Esophagus muscularis mucosa (tissue), 4 donors: ENCODE measurements around the gene HAGHL. TPM values are rescaled to one million over a fixed set of nuclear protein-coding genes. Genes with fewer than 3 reads are reported as not detected.
"Not testable (repeated sequence)": the region's sequence is repeated elsewhere in the genome, so short reads cannot be mapped to it uniquely, and the experiment has no call there.

Source experiments
- DNase-seq: peaks from one replicate; pipeline ENCODE4 v3.0.0-alpha.2; 2017; ENCODE audit errors: extremely low spot score
- H3K27ac ChIP-seq, 4 donors: fragments of 200-600 bp; sonication (generic); replicated peaks in 1 of 4; 1 replicate in 3 of 4; 2 replicates in 1 of 4; pipeline ENCODE4 v1.5.1; 2016 to 2019; ENCODE audit warnings: mild to moderate bottlenecking in 1 of 4
- H3K27me3 ChIP-seq, 4 donors: fragments of 200-600 bp; sonication (generic); one replicate each; pipeline versions ENCODE4 v1.5.1 to v1.6.0; 2016 to 2019
- H3K36me3 ChIP-seq, 4 donors: fragments of 200-600 bp; sonication (generic); one replicate each; pipeline ENCODE4 v1.5.1; 2016 to 2019
- H3K4me1 ChIP-seq, 4 donors: fragments of 200-600 bp; sonication (generic); one replicate each; pipeline ENCODE4 v1.5.1; 2016 to 2019
- H3K4me3 ChIP-seq, 4 donors: fragments of 200-600 bp; sonication (generic); 1 replicate in 2 of 4; 2 replicates in 2 of 4; pipeline ENCODE4 v1.5.1; 2016 to 2019; ENCODE audit warnings: mild to moderate bottlenecking in 4 of 4, moderate library complexity in 1 of 4
- H3K9me3 ChIP-seq, 4 donors: fragments of 200-600 bp; sonication (generic); 1 replicate in 3 of 4; 2 replicates in 1 of 4; pipeline ENCODE4 v1.5.1; 2016 to 2019
- CTCF ChIP-seq, 3 experiments: fragments of 200-600 bp in 2 of 3; fragments of 450-650 bp in 1 of 3; sonication (generic) in 2 of 3; IDR thresholded peaks; one replicate each; pipeline ENCODE4 v1.5.1; 2017 to 2019; ENCODE audit warnings: antibody characterized with exemption in 3 of 3, mild to moderate bottlenecking in 2 of 3, moderate library complexity in 1 of 3
- EP300 ChIP-seq: sonication (generic); formaldehyde crosslinking; IDR thresholded peaks from one replicate; pipeline ENCODE4 v1.6.1; 2017; ENCODE audit warnings: antibody characterized with exemption
- POLR2A ChIP-seq: fragments of 450-650 bp; IDR thresholded peaks from one replicate; pipeline ENCODE4 v1.6.1; 2017; ENCODE audit warnings: antibody characterized with exemption, moderate library complexity, mild to moderate bottlenecking, low read depth
- POLR2AphosphoS5 ChIP-seq, 2 donors: sonication (generic); formaldehyde crosslinking; IDR thresholded peaks; one replicate each; pipeline ENCODE4 v1.6.1; 2017; ENCODE audit warnings: antibody characterized with exemption in 2 of 2
- WGBS: methylation state at CpG from one replicate; pipeline ENCODE4 v1.1.5; 2018; 5-methylcytosine and 5-hydroxymethylcytosine counted together
- intact Hi-C: fragments of 100-400 bp; cut with DNase I; formaldehyde crosslinking; loops from one replicate; pipeline ENCODE4 v1.15.1; 2023
- total RNA-seq, 4 donors: library from RNA; depleted of rRNA; stranded (reverse); fragments of >200 nt; gene quantifications; one replicate each; pipeline versions ENCODE4 v1.1.0 to v1.2.1, GENCODE V29; 2016

The HAGHL gene
- total RNA-seq, 4 donors from 2014 or later = 1.7 to 5.6 (median 4.5) TPM

- Histone ChIP-seq H3K4me1 (no peaks in the 10 kb centered on the region), H3K9me3 (no peaks in the 10 kb centered on the region), H3K4me3 (no peak overlapping the region), H3K36me3 (no peaks in the 10 kb centered on the region), H3K27ac (no peak overlapping the region), H3K27me3 (peaks cover 0 to 21% (median 0%) of the 10 kb centered on the region in 4 donors)
- intact Hi-C loops = no loop called here
- WGBS = 50% methylated on average over 8 of the region's 9 CpGs
- DNase-seq = no peak
- TF ChIP-seq EP300 = no peak
- TF ChIP-seq CTCF (IDR thresholded peaks at IDR 0.05) = no peak
- TF ChIP-seq POLR2AphosphoS5 (IDR thresholded peaks at IDR 0.05) = no peak
- no peak for TF ChIP-seq POLR2A
Observed at GRCh38 chr16:750485-750884, 23.6 kb downstream of the HAGHL start.

DNA sequence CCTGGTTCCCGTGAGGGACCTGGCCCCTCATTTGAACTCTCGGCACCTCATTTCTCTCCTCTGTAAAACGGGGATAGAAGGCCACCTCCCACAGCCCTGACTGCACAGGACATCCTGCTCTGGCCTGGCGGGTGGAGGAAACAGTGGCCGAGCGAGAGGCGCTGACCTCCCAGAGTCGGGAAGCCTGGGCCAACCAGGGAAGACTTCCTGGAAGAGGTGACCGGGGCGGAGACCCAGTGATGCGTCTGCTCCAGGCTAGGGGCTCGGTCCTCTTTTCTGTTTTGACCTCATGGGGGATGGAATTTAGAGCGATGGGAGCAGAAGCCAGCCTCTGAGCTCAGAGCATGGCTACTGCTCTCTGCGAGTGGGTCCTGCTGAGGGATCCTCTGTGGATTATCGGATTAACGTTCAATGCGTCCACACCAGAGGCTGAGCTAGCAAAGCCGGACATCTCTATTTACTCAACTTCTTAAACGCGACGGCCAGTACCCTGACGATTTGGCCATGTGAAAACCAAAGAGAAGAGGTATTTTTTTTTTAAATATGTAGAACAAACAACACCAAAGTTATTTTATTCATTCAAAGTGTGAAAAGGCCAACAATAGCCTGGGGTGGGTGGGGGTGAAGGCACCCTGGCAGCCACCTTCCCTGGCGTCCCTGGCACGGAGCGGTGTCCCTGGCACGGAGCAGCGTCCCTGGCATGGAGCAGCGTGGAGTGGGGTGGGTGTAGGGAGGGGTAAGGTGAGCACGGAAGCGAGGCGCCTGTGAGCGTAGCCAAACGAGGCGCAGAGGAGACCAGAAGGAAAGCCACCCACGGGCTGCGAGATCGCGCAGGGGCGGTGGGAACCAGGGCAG lies 24.5 kb downstream of the HAGHL start:
- TF ChIP-seq POLR2AphosphoS5 (IDR thresholded peaks at IDR 0.05) (no peak), CTCF (IDR thresholded peaks at IDR 0.05) (no peak), EP300 (no peak), POLR2A (no peak)
- Histone ChIP-seq H3K27ac (no peak overlapping the region), H3K27me3 (peaks cover 0 to 21% (median 0%) of the 10 kb centered on the region in 4 donors), H3K4me1 (no peaks in the 10 kb centered on the region), H3K9me3 (no peaks in the 10 kb centered on the region), H3K36me3 (no peaks in the 10 kb centered on the region), H3K4me3 (no peak overlapping the region)
- WGBS = 77% methylated on average over 29 of the region's 39 CpGs
- no peak for DNase-seq
- intact Hi-C loops = no loop called here

DNA sequence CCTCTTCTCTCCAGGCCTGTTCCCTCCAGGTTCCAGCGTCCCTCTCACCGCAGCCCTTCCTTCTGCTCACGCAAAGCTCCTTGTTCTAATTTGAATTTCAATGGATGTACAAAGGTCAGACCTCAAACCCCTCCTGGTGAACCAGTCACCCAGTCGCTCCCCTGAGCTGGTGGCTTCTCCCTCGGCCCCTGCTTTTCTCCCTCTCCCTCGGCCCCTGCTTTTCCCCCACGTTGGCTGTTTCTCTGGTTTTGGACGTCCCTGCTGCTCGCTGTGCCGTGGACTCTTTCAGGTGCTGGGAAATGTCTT lies 25.1 kb downstream of the HAGHL start:
- H3K9me3 ChIP-seq = no peaks in the 10 kb centered on the region
- H3K4me3 ChIP-seq = no peak overlapping the region
- H3K27ac ChIP-seq = no peak overlapping the region
- 49% methylated on average over 10 of the region's 10 CpGs for WGBS
- H3K4me1 ChIP-seq = no peaks in the 10 kb centered on the region
- intact Hi-C loops = no loop called here
- peaks cover 0 to 21% (median 0%) of the 10 kb centered on the region in 4 donors for H3K27me3 ChIP-seq
- DNase-seq = no peak
- H3K36me3 ChIP-seq = no peaks in the 10 kb centered on the region
- TF ChIP-seq CTCF (IDR thresholded peaks at IDR 0.05) (no peak), POLR2AphosphoS5 (IDR thresholded peaks at IDR 0.05) (no peak), POLR2A (no peak), EP300 (no peak)

- H3K27ac ChIP-seq, H3K9me3 ChIP-seq, intact Hi-C loops, DNase-seq, H3K4me1 ChIP-seq, H3K36me3 ChIP-seq, H3K4me3 ChIP-seq: not testable (repeated sequence)
- peaks cover 0 to 21% (median 0%) of the 10 kb centered on the region in 4 donors for H3K27me3 ChIP-seq
- 84% methylated on average over 11 of the region's 11 CpGs for WGBS
Observed at GRCh38 chr16:754121-754607, 27.3 kb downstream of the HAGHL start.

DNA sequence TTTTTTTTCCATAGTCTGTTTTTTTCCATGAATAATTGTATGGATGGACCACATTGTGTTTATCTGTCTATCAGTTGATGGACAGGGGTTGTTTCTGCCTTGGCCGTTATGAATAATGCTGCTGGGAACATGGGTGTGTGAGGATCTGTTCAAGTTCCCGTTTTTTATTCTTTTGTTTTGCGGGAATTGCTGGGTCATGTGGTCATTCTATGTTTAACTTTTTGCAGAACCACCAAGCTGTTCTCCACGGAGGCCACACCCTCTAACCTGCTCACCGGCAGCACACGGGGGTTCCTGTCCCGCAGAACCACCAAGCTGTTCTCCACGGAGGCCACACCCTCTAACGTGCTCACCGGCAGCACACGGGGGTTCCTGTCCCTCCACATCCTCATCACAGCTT lies 27.8 kb downstream of the HAGHL start:
- H3K4me1 ChIP-seq = no peaks in the 10 kb centered on the region
- peaks cover 0 to 21% (median 0%) of the 10 kb centered on the region in 4 donors for H3K27me3 ChIP-seq
- WGBS = 62% methylated on average over 11 of the region's 11 CpGs
- DNase-seq = no peak
- H3K27ac ChIP-seq = no peak overlapping the region
- H3K9me3 ChIP-seq = no peaks in the 10 kb centered on the region
- H3K4me3 ChIP-seq = no peak overlapping the region
- TF ChIP-seq POLR2AphosphoS5 (IDR thresholded peaks at IDR 0.05) (no peak), CTCF (IDR thresholded peaks at IDR 0.05) (no peak), EP300 (no peak)
- intact Hi-C loops = no loop called here
- H3K36me3 ChIP-seq = no peaks in the 10 kb centered on the region
